Hematopoietic multipotent progenitor cell treated with erythropoietin and hydrocortisone succinate and interleukin-3 and kit ligand, for 6 days (in vitro differentiated cells): ENCODE results near the gene GOLGA7B.

ENCODE experiments used
- DNase-seq: peaks from one replicate; pipeline ENCODE4 v3.0.0-alpha.2; 2015

The GOLGA7B gene

GRCh38 chr10:97869091-97870042, 19.7 kb downstream of the GOLGA7B start:
- DNase-seq = peak; percentile 95

- DNase-seq = no peak
These were observed 21.3 kb downstream of the GOLGA7B start for GRCh38 chr10:97870990-97871389.

- no peak for DNase-seq
These were observed 23.9 kb downstream of the GOLGA7B start for GRCh38 chr10:97873569-97873968.

GRCh38 chr10:97874332-97874731, 24.7 kb downstream of the GOLGA7B start:
- no peak for DNase-seq

- no peak for DNase-seq
These were observed 25.7 kb downstream of the GOLGA7B start for GRCh38 chr10:97875391-97875790.

- no peak for DNase-seq
These were observed 26.8 kb downstream of the GOLGA7B start for GRCh38 chr10:97876402-97876801.

- DNase-seq = no peak
These were observed 29.6 kb downstream of the GOLGA7B start for GRCh38 chr10:97879241-97879640.

- no peak for DNase-seq
These were observed 30.5 kb downstream of the GOLGA7B start for GRCh38 chr10:97880109-97880508.

GRCh38 chr10:97882142-97883091, 32.8 kb downstream of the GOLGA7B start:
- no peak for DNase-seq

- DNase-seq = no peak
These were observed 33.4 kb downstream of the GOLGA7B start for GRCh38 chr10:97883092-97883485.

GRCh38 chr10:97886286-97886685, 36.6 kb downstream of the GOLGA7B start:
- DNase-seq = no peak

- DNase-seq = peak; percentile 12
These were observed 37.8 kb downstream of the GOLGA7B start for GRCh38 chr10:97887399-97887798.

GRCh38 chr10:97888134-97888533, 38.5 kb downstream of the GOLGA7B start:
- DNase-seq = no peak

GRCh38 chr10:97888641-97889262, 39.1 kb downstream of the GOLGA7B start:
- DNase-seq = no peak

GRCh38 chr10:97889461-97890265, 40.0 kb downstream of the GOLGA7B start:
- DNase-seq = no peak

GRCh38 chr10:97891497-97892167, 42.0 kb downstream of the GOLGA7B start:
- DNase-seq = no peak

GRCh38 chr10:97892506-97892905, 42.9 kb downstream of the GOLGA7B start:
- no peak for DNase-seq

- no peak for DNase-seq
These were observed 43.3 kb downstream of the GOLGA7B start for GRCh38 chr10:97892939-97893338.

- DNase-seq = no peak
These were observed 44.4 kb downstream of the GOLGA7B start for GRCh38 chr10:97894092-97894491.

GRCh38 chr10:97895084-97895483, 45.4 kb downstream of the GOLGA7B start:
- no peak for DNase-seq

GRCh38 chr10:97895915-97896314, 46.3 kb downstream of the GOLGA7B start:
- DNase-seq = no peak
